HG02970 (cell line): ENCODE results near the gene TUBB3.
A peak's percentile ranks its signal among the peaks of the same experiment; 100 is the strongest.
"Not testable (repeated sequence)": the region's sequence is repeated elsewhere in the genome, so short reads cannot be mapped to it uniquely, and the experiment has no call there.

Experiments
- ATAC-seq: cut with Tn5 transposase; IDR thresholded peaks from one replicate; pipeline ENCODE4 v1.9.1; 2021; ENCODE audit warnings: mild to moderate bottlenecking, moderate library complexity, moderate number of reproducible peaks; ENCODE audit not compliant: unreplicated experiment, low FRiP score

TUBB3 gene

GRCh38 chr16:89922884-89923639 lies at the start of gene TUBB3:
Gene TUBB3, plus strand, starts transcription at chr16:89923342. Its CDS starts 60 bp downstream, at chr16:89923402.
- ATAC-seq = no peak

GRCh38 chr16:89873972-89874689 lies 49.0 kb upstream of the TUBB3 start:
- peak; percentile 76 for ATAC-seq

- ATAC-seq = not testable (repeated sequence)
Observed at GRCh38 chr16:89879123-89879522, 44.0 kb upstream of the TUBB3 start.

- no peak for ATAC-seq
Observed at GRCh38 chr16:89880477-89881367, 42.4 kb upstream of the TUBB3 start.

GRCh38 chr16:89881368-89881730 lies 41.8 kb upstream of the TUBB3 start:
- ATAC-seq = no peak

- no peak for ATAC-seq
Observed at GRCh38 chr16:89883346-89884040, 39.6 kb upstream of the TUBB3 start.

- ATAC-seq = no peak
Observed at GRCh38 chr16:89884041-89884421, 39.1 kb upstream of the TUBB3 start.

GRCh38 chr16:89887243-89887642 lies 35.9 kb upstream of the TUBB3 start:
- ATAC-seq = no peak

- no peak for ATAC-seq
Observed at GRCh38 chr16:89890200-89890599, 32.9 kb upstream of the TUBB3 start.

- no peak for ATAC-seq
Observed at GRCh38 chr16:89890886-89891657, 32.1 kb upstream of the TUBB3 start.

- ATAC-seq = no peak
Observed at GRCh38 chr16:89892055-89892630, 31.0 kb upstream of the TUBB3 start.

- ATAC-seq = no peak
Observed at GRCh38 chr16:89892635-89893034, 30.5 kb upstream of the TUBB3 start.

GRCh38 chr16:89893642-89894548 lies 29.2 kb upstream of the TUBB3 start:
- no peak for ATAC-seq

- ATAC-seq = no peak
Observed at GRCh38 chr16:89895482-89896250, 27.5 kb upstream of the TUBB3 start.

- ATAC-seq = no peak
Observed at GRCh38 chr16:89897204-89897603, 25.9 kb upstream of the TUBB3 start.

GRCh38 chr16:89898201-89898967 lies 24.8 kb upstream of the TUBB3 start:
- no peak for ATAC-seq
